HTERT RPE-1 (cell line): ENCODE results near the gene OR6P1.

ENCODE experiments used
- in situ Hi-C: fragments of 300-500 bp; cut with MboI; formaldehyde crosslinking; loops from 4 replicates; pipeline ENCODE4 v1.14.3; 2020; ENCODE audit warnings: low sequenced_read_pairs

Gene OR6P1

GRCh38 chr1:158520021-158520420 lies 50.4 kb downstream of the OR6P1 start:
- in situ Hi-C loops, result no loop called here

DNA sequence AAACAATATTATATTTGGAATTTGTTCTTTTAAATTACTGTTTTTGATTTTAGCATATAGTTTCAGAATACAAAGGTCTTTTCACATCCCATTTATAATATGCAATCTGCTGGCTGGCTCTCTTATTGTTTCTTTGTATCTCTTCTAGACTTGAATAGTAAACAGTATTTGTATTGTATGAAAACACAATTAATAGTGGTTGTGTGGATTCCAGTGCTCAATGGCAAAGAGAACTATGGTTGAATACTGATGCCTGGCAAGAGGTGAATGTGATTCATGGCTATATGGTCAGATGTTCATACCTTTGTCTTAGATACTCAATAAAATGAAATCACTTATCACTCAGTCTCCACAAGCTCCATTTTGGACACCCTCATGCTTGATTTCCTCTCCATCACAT lies 53.4 kb downstream of the OR6P1 start:
- in situ Hi-C loops, result no loop called here
